HepG2 (cell line): ENCODE measurements around the gene GCN1. TPM values are rescaled to one million over a fixed set of nuclear protein-coding genes. Genes with fewer than 3 reads are reported as not detected.

Experiments used
- ATAC-seq: fragments of 200-7000 bp; cut with Tn5 transposase; 3 replicates; pipeline ENCODE4 v1.9.1; 2020; ENCODE audit warnings: mild to moderate bottlenecking, moderate library complexity
- BruUV-seq: library from RNA; stranded (reverse); fragments of 400-500 nt; replicated peaks from 2 replicates; lab custom pipeline; 2021; lab: Mats Ljungman, UMichigan
- CTCF ChIA-PET: fragments of 300-600 bp; formaldehyde crosslinking; extraction: SDS; loops from one replicate; lab custom pipeline; 2021; ENCODE audit warnings: low total read pairs, inconsistent platforms, low intra/inter-chr PET ratio; lab: Yijun Ruan, JAX
- POLR2A ChIA-PET: fragments of 350-600 bp; sonication (Branson Sonifier 250); formaldehyde crosslinking; loops from one replicate; lab custom pipeline; 2020; ENCODE audit warnings: antibody characterized with exemption, inconsistent platforms; lab: Yijun Ruan, JAX
- DNase-seq: peaks from one replicate; pipeline ENCODE4 v3.0.0-alpha.2; 2015; ENCODE audit warnings: low spot score
- FAIRE-seq: peaks from 3 replicates; lab custom pipeline; 2011; peaks lifted over from hg19 to GRCh38; lab: Jason Lieb, UNC
- H2AFZ ChIP-seq: one replicate; pipeline ENCODE4 v1.6.1; 2011; ENCODE audit warnings: low read length, inconsistent platforms
- H3K27ac ChIP-seq: fragments of 300-600 bp; 3 replicates; pipeline ENCODE4 v1.8.0; 2011; ENCODE audit warnings: mixed run types, mild to moderate bottlenecking, mixed read lengths, low read length, inconsistent platforms; ENCODE audit not compliant: insufficient read depth; ENCODE audit errors: extremely low read length
- H3K27me3 ChIP-seq, 2 experiments: fragments of 200-600 bp in 1 of 2; 2 replicates in 1 of 2; 3 replicates in 1 of 2; pipeline versions ENCODE4 v1.6.0 to v1.8.0; 2011; ENCODE audit warnings: low read length in 2 of 2, mild to moderate bottlenecking in 2 of 2, moderate library complexity in 2 of 2, inconsistent platforms in 1 of 2; ENCODE audit not compliant: insufficient read depth in 2 of 2, control insufficient read depth in 1 of 2
- H3K36me3 ChIP-seq, 2 experiments: fragments of 200-600 bp in 1 of 2; replicated peaks in 1 of 2; 2 replicates in 1 of 2; 3 replicates in 1 of 2; pipeline versions ENCODE4 v1.5.1 to v1.8.0; 2011; ENCODE audit warnings: low read length in 2 of 2, inconsistent platforms in 1 of 2; ENCODE audit not compliant: insufficient read depth in 2 of 2, control insufficient read depth in 1 of 2
- H3K4me1 ChIP-seq: 2 replicates; pipeline ENCODE4 v1.5.1; 2012; ENCODE audit warnings: low read length, inconsistent platforms; ENCODE audit not compliant: insufficient read depth
- H3K4me2 ChIP-seq: 2 replicates; pipeline ENCODE4 v1.6.0; 2011; ENCODE audit warnings: low read depth, low read length, inconsistent platforms
- H3K4me3 ChIP-seq, 3 experiments: fragments of 200-600 bp in 1 of 3; sonication (generic), shearing (Covaris generic) in 1 of 3; replicated peaks in 1 of 3; 2 replicates each; pipeline ENCODE4 v1.5.1; 2011 to 2016; ENCODE audit warnings: low read length in 3 of 3, inconsistent platforms in 2 of 3, low read depth in 2 of 3, mild to moderate bottlenecking in 2 of 3, control low read depth in 1 of 3, mixed read lengths in 1 of 3; ENCODE audit not compliant: insufficient read depth in 1 of 3
- H3K79me2 ChIP-seq: one replicate; pipeline ENCODE4 v1.6.1; 2011; ENCODE audit warnings: low read length, inconsistent platforms; ENCODE audit not compliant: insufficient read depth
- H3K9ac ChIP-seq: 2 replicates; pipeline ENCODE4 v1.6.0; 2011; ENCODE audit warnings: mild to moderate bottlenecking, low read depth, low read length, inconsistent platforms; ENCODE audit not compliant: insufficient read depth
- H3K9me3 ChIP-seq: 2 replicates; pipeline ENCODE4 v1.5.1; 2012; ENCODE audit warnings: mild to moderate bottlenecking, low read length
- H4K20me1 ChIP-seq: 2 replicates; pipeline ENCODE4 v1.6.0; 2011; ENCODE audit warnings: inconsistent platforms, mild to moderate bottlenecking, low read length, moderate library complexity; ENCODE audit not compliant: insufficient read depth
- AGO1 ChIP-seq: fragments of 200-400 bp; formaldehyde crosslinking; IDR thresholded peaks from 2 replicates; pipeline ENCODE4 v1.6.1; 2017; ENCODE audit warnings: mild to moderate bottlenecking, low read depth, low read length, moderate library complexity; ENCODE audit not compliant: poor library complexity, severe bottlenecking
- FOSL2 ChIP-seq: sonication (generic); formaldehyde crosslinking; IDR thresholded peaks from 2 replicates; pipeline ENCODE4 v1.4.0; 2020; ENCODE audit warnings: missing genetic modification reagents
- FOXJ3 ChIP-seq: sonication (generic); formaldehyde crosslinking; IDR thresholded peaks from 2 replicates; pipeline ENCODE4 v1.4.0; 2020; ENCODE audit warnings: missing genetic modification reagents, mild to moderate bottlenecking, borderline replicate concordance
- IKZF1 ChIP-seq: fragments of 450-650 bp; IDR thresholded peaks from 2 replicates; pipeline ENCODE4 v1.7.1; 2016
- KAT7 ChIP-seq: IDR thresholded peaks from 2 replicates; pipeline ENCODE4 v1.6.1; 2018; ENCODE audit warnings: borderline replicate concordance, missing compliant biosample characterization
- NFIC ChIP-seq: IDR thresholded peaks from 2 replicates; pipeline ENCODE4 v1.6.1; 2012; ENCODE audit warnings: mild to moderate bottlenecking, low read length, inconsistent platforms
- POLR2A ChIP-seq, 2 experiments: IDR thresholded peaks; 2 replicates each; pipeline ENCODE4 v1.6.1; 2011; ENCODE audit warnings: low read depth in 2 of 2, low read length in 2 of 2, mild to moderate bottlenecking in 1 of 2, moderate library complexity in 1 of 2; ENCODE audit not compliant: insufficient read depth in 1 of 2
- SIX4 ChIP-seq: sonication (generic); formaldehyde crosslinking; IDR thresholded peaks from 2 replicates; pipeline ENCODE4 v1.4.0; 2020; ENCODE audit warnings: missing genetic modification reagents
- SP4 ChIP-seq: sonication (generic); formaldehyde crosslinking; IDR thresholded peaks from 2 replicates; pipeline ENCODE4 v1.8.1; 2023; ENCODE audit warnings: mild to moderate bottlenecking, missing genetic modification reagents
- STAG1 ChIP-seq: sonication (generic); formaldehyde crosslinking; IDR thresholded peaks from 2 replicates; pipeline ENCODE4 v1.4.0; 2020; ENCODE audit warnings: missing genetic modification reagents
- ZFP91 ChIP-seq: sonication (generic); formaldehyde crosslinking; IDR thresholded peaks from 2 replicates; pipeline ENCODE4 v1.9.0; 2022; ENCODE audit warnings: missing genetic modification reagents, mild to moderate bottlenecking, borderline replicate concordance
- ZNF124 ChIP-seq: sonication (generic); formaldehyde crosslinking; IDR thresholded peaks from 2 replicates; pipeline ENCODE4 v1.4.0; 2020; ENCODE audit warnings: missing genetic modification reagents
- ZNF552 ChIP-seq: sonication (generic); formaldehyde crosslinking; IDR thresholded peaks from 2 replicates; pipeline ENCODE4 v1.9.0; 2022; ENCODE audit warnings: missing genetic modification reagents, mild to moderate bottlenecking, borderline replicate concordance
- ZNF616 ChIP-seq: sonication (generic); formaldehyde crosslinking; IDR thresholded peaks from 2 replicates; pipeline ENCODE4 v1.5.0; 2020; ENCODE audit warnings: low read depth, mild to moderate bottlenecking, missing genetic modification reagents
- ZNF629 ChIP-seq: sonication (generic); formaldehyde crosslinking; conservative IDR thresholded peaks from 2 replicates; pipeline ENCODE4 v1.5.0; 2020; ENCODE audit warnings: missing genetic modification reagents
- WGBS: methylation state at CpG from one replicate; pipeline ENCODE4 v1.1.6; 2017; ENCODE audit warnings: low lambda C conversion rate; 5-methylcytosine and 5-hydroxymethylcytosine counted together
- in situ Hi-C: cut with HindIII; loops from 2 replicates; pipeline ENCODE4 v1.10.0; 2017; ENCODE audit warnings: low pct_unique_long_range_greater_than_20kb; ENCODE audit not compliant: extremely low pct_ligation_motif_present
- intact Hi-C: fragments of 100-400 bp; cut with micrococcal nuclease; formaldehyde crosslinking; loops from one replicate; pipeline ENCODE4 v1.10.0; 2022; ENCODE audit not compliant: unreplicated experiment
- polyA plus RNA-seq, 8 experiments: library from polyadenylated mRNA; depleted of rRNA in 3 of 8; stranded (reverse) in 7 of 8; unstranded in 1 of 8; fragments of >200 nt; fragmentation: Illumina TruSeq in 4 of 8; extraction: Trizol in 4 of 8; gene quantifications; 2 replicates each; pipeline versions ENCODE4 v1.2.1 to v1.2.3, GENCODE V29; 2011 to 2016; ENCODE audit warnings: low read depth in 4 of 8, missing spikeins in 1 of 8, mixed read lengths in 1 of 8; ENCODE audit not compliant: insufficient read depth in 1 of 8
- total RNA-seq, 5 experiments: library from RNA; depleted of rRNA; stranded (reverse); fragments of >200 nt; fragmentation: Illumina TruSeq; extraction: Trizol; gene quantifications; 2 replicates each; pipeline ENCODE4 v1.2.3, GENCODE V29; 2016; ENCODE audit warnings: low read depth in 1 of 5
- TF ChIP-seq, protein P1 (sequence below): sonication (generic); formaldehyde crosslinking; IDR thresholded peaks from 2 replicates; pipeline ENCODE4 v1.5.1; 2020; ENCODE audit warnings: mild to moderate bottlenecking, missing genetic modification reagents, moderate library complexity

Gene GCN1
- total and polyA plus RNA-seq, 2 of the 13 experiments (the other 11 are each of a cell fraction or from before 2014, with no cell fraction given): 58.2 to 83.0 TPM

GRCh38 chr12:120218680-120219606, 24.4 kb upstream of the GCN1 start (continued):
- no peak for TF ChIP-seq NFIC
- TF ChIP-seq ZNF124 (CRISPR knock-in tag): no peak

DNA sequence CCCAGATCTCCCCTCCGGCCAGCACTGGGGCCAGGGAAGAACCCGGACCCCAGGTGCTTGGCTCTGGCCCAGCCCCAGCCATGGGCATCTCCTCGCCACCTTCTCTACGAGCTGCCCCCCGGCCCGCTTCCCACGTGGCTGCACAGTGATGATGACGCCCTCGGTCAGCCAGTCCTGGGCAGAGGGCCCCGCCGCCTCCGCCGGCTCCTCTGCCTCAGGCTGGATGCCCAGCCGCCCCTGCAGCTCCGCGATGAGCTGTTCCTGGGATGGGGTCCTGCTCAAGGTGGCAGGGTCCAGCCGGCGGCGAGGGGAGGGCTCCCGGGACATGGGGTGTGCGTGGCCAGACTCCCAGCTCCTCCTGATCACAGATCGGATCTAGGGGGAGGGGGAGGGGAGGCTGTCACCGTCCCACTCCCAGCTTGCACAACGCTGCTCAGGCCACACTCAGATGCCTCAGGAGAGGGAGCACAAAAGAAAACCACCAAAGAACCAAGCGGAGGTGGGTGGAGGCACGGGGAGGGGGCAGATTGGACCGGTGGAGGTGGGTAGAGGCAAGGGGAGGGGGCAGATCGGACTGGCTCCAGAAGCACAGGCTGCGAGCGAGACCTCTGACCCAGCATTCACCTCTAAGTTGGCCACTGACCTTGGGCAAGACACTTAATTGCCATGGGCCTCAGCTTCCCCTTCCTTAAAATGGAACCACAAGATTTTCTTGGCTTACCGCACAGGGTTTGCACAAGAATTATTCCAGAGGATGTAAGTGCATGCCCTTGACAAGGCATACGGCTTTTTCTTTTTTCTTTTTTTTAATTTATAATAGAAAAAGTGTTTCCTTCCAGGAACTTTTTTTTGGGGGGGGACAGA, 22.5 kb upstream of the GCN1 start:
- CTCF ChIA-PET: no interaction called here
- TF ChIP-seq STAG1 (CRISPR knock-in tag): no peak
- TF ChIP-seq AGO1: peak; percentile 15
- TF ChIP-seq ZNF552: no peak
- no peak for TF ChIP-seq KAT7 (CRISPR knock-in tag)
- no peak for TF ChIP-seq IKZF1
- TF ChIP-seq ZFP91 (CRISPR knock-in tag): no peak
- TF ChIP-seq ZNF616 (CRISPR knock-in tag): no peak
- TF ChIP-seq FOXJ3 (CRISPR knock-in tag): no peak
- no peak for TF ChIP-seq FOSL2 (CRISPR knock-in tag)
- no peak for TF ChIP-seq SP4 (CRISPR knock-in tag)
- no peak for TF ChIP-seq SIX4
- peak; percentile 53; the same call in 1 of the 2 replicates for TF ChIP-seq ZNF629 (CRISPR knock-in tag)
- TF ChIP-seq, protein P1, sequence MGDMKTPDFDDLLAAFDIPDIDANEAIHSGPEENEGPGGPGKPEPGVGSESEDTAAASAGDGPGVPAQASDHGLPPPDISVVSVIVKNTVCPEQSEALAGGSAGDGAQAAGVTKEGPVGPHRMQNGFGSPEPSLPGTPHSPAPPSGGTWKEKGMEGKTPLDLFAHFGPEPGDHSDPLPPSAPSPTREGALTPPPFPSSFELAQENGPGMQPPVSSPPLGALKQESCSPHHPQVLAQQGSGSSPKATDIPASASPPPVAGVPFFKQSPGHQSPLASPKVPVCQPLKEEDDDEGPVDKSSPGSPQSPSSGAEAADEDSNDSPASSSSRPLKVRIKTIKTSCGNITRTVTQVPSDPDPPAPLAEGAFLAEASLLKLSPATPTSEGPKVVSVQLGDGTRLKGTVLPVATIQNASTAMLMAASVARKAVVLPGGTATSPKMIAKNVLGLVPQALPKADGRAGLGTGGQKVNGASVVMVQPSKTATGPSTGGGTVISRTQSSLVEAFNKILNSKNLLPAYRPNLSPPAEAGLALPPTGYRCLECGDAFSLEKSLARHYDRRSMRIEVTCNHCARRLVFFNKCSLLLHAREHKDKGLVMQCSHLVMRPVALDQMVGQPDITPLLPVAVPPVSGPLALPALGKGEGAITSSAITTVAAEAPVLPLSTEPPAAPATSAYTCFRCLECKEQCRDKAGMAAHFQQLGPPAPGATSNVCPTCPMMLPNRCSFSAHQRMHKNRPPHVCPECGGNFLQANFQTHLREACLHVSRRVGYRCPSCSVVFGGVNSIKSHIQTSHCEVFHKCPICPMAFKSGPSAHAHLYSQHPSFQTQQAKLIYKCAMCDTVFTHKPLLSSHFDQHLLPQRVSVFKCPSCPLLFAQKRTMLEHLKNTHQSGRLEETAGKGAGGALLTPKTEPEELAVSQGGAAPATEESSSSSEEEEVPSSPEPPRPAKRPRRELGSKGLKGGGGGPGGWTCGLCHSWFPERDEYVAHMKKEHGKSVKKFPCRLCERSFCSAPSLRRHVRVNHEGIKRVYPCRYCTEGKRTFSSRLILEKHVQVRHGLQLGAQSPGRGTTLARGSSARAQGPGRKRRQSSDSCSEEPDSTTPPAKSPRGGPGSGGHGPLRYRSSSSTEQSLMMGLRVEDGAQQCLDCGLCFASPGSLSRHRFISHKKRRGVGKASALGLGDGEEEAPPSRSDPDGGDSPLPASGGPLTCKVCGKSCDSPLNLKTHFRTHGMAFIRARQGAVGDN (CRISPR knock-in tag): no peak
- TF ChIP-seq POLR2A (IDR thresholded peaks at IDR 0.05; ENCODE audit: insufficient read depth in 1 of 2, low read depth in 2 of 2, low read length in 2 of 2): 0 out of 4 replicates have a peak, but pooled peaks of 1 of the 2 experiments have one; percentile 23

More for the DNA sequence above, 22.5 kb upstream of the GCN1 start:
- H2AFZ ChIP-seq: no peak overlapping the region
- H3K27me3 ChIP-seq: no peaks in the 10 kb centered on the region; a peak in 1 of 5 replicates
- no peaks in the 10 kb centered on the region for H4K20me1 ChIP-seq
- BruUV-seq: TSS peak; percentile 34
- no peaks in the 10 kb centered on the region for H3K9me3 ChIP-seq
- H3K36me3 ChIP-seq: peaks cover 15 to 29% of the 10 kb centered on the region in 2 experiments; a peak in 4 of 5 replicates
- 94% methylated on average over 24 of the region's 32 CpGs for WGBS
- intact Hi-C loops (no loop called here), in situ Hi-C loops (loop anchor here (10.0 kb wide), 1 partner anchor 48 kb away; the partner anchor contains the start of gene PXN)
- no peak overlapping the region for H3K9ac ChIP-seq
- no peak for ATAC-seq
- DNase-seq: no peak
- no peak overlapping the region for H3K4me3 ChIP-seq
- no peak overlapping the region for H3K4me2 ChIP-seq
- H3K79me2 ChIP-seq: no peaks in the 10 kb centered on the region
- POLR2A ChIA-PET: interaction anchor here (1.7 to 8.2 kb wide), 2 partner anchors 11 to 18 kb away, joined by 10 to 115 read pairs; partner anchors contain the start of gene RPLP0
- no peak overlapping the region for H3K27ac ChIP-seq
- no peak for FAIRE-seq
- peaks cover 40% of the 10 kb centered on the region for H3K4me1 ChIP-seq
